Heart left ventricle (tissue), 16 donors: ENCODE data around the gene ANKRD9. TPM values are rescaled to one million over a fixed set of nuclear protein-coding genes. Genes with fewer than 3 reads are reported as not detected.
A peak's percentile ranks its signal among the peaks of the same experiment; 100 is the strongest.

ENCODE experiments used
- ATAC-seq, 4 donors: fragments of 200-7000 bp; cut with Tn5 transposase; one replicate each; pipeline ENCODE4 v1.9.1; 2020 to 2022; ENCODE audit warnings: moderate library complexity in 4 of 4, mild to moderate bottlenecking in 3 of 4, moderate number of reproducible peaks in 1 of 4
- DNase-seq, 5 donors: peaks; one replicate each; pipeline ENCODE4 v3.0.0-alpha.2; 2020
- H3K27ac ChIP-seq, 12 donors: fragments of 200-600 bp; sonication (generic) in 4 of 12; one replicate each; pipeline versions ENCODE4 v1.5.0 to v1.8.0; 2016 to 2022; ENCODE audit warnings: mild to moderate bottlenecking in 2 of 12
- H3K27me3 ChIP-seq, 9 donors: fragments of 200-600 bp; sonication (generic) in 2 of 9; one replicate each; pipeline versions ENCODE4 v1.5.1 to v1.8.0; 2016 to 2022; ENCODE audit warnings: mild to moderate bottlenecking in 3 of 9
- H3K36me3 ChIP-seq, 9 donors: fragments of 200-600 bp; sonication (generic) in 2 of 9; one replicate each; pipeline versions ENCODE4 v1.5.0 to v1.8.0; 2018 to 2022; ENCODE audit warnings: mild to moderate bottlenecking in 2 of 9
- H3K4me1 ChIP-seq, 12 donors: fragments of 200-600 bp; sonication (generic) in 4 of 12; one replicate each; pipeline versions ENCODE4 v1.5.0 to v1.8.0; 2016 to 2022; ENCODE audit warnings: mild to moderate bottlenecking in 3 of 12
- H3K4me3 ChIP-seq, 12 donors: fragments of 200-600 bp; sonication (generic) in 4 of 12; one replicate each; pipeline versions ENCODE4 v1.5.0 to v1.8.0; 2017 to 2022; ENCODE audit warnings: mild to moderate bottlenecking in 9 of 12, moderate library complexity in 4 of 12
- H3K9me3 ChIP-seq, 12 donors: fragments of 200-600 bp; sonication (generic) in 4 of 12; one replicate each; pipeline versions ENCODE4 v1.5.0 to v1.8.0; 2016 to 2022; ENCODE audit warnings: mild to moderate bottlenecking in 1 of 12
- CTCF ChIP-seq, 12 donors: fragments of 200-600 bp; sonication (generic) in 4 of 12; IDR thresholded peaks; one replicate each; pipeline versions ENCODE4 v1.5.0 to v1.8.0; 2018 to 2022; ENCODE audit warnings: antibody characterized with exemption in 12 of 12, mild to moderate bottlenecking in 5 of 12
- POLR2A ChIP-seq, 2 donors: fragments of 450-650 bp; IDR thresholded peaks; one replicate each; pipeline ENCODE4 v1.6.1; 2017; ENCODE audit warnings: antibody characterized with exemption in 2 of 2, mild to moderate bottlenecking in 2 of 2, moderate library complexity in 2 of 2
- WGBS, 4 donors: extraction: QIAGEN DNeasy Blood & Tissue Kit in 2 of 4; methylation state at CpG; one replicate each; pipeline versions ENCODE4 v1.1.5 to v1.1.7; 2013 to 2018; 5-methylcytosine and 5-hydroxymethylcytosine counted together
- intact Hi-C, 10 donors: fragments of 100-400 bp; cut with DNase I; formaldehyde crosslinking; loops; one replicate each; pipeline versions ENCODE4 v1.11.1 to v1.14.2; 2022
- polyA plus RNA-seq, 2 donors: library from polyadenylated mRNA; stranded (reverse); fragments of 200-250 nt; gene quantifications; one replicate each; pipeline ENCODE4 v1.2.3, GENCODE V29; 2013
- total RNA-seq, 9 donors: library from RNA; depleted of rRNA in 2 of 9; stranded (reverse); fragments of >200 nt in 2 of 9; fragmentation: NEBNext Ultra II Directional in 3 of 9; extraction: Animal tissue kit (Norgen Biotek cat#: 25700) in 3 of 9; gene quantifications; one replicate each; pipeline versions ENCODE4 v1.1.0 to v1.2.4, GENCODE V29; 2016 to 2023
- donor health status: ischemic (EF 13 %, LVEDD 7.1; RV severe dilation, severe dysfunction).
- donor health status: healthy with polysubstance abuse.
- donor health status: DM: no; HTN: yes; CAD: no.
- donor health status: DM: no; HTN: no; CAD: no.
- donor health status: ischemic (EF 25% LVEDD 6.9; RV normal size, moderate dysfunction).
- donor health status: ischemic (EF 25% LVEDD 5.7; RV mildly dilated, moderate dysfunction).
- donor health status: healthy.
- donor health status: DM: yes; HTN: yes; CAD: no.
- donor health status: ischemic (EF 35%, LVEDD 5.7; RV mildly dilated, moderate dysfunction).
- donor health status: nonischemic (EF 11% LVEDD 7.7; RV severe dilation, severe dysfunction).
- donor health status: DM: yes; HTN: yes; CAD: no.
- donor health status: PGD.
- donor health status: ischemic (EF 29% LVEDD 5.4; RV normal size, mild dysfunction).
- donor health status: nonischemic (EF 23%, LVEDD 6.1; RV moderate dilation, normal function).

ANKRD9 gene
- total and polyA plus RNA-seq, 11 donors, result 42.2 to 271 (median 126) TPM

GRCh38 chr14:102481791-102482238 lies 27.8 kb downstream of the ANKRD9 start:
- Histone ChIP-seq H3K9me3 (peaks cover 0 to 7% (median 0%) of the 10 kb centered on the region in 12 donors), H3K27ac (no peak overlapping the region), H3K4me1 (peaks cover 0 to 16% (median 8%) of the 10 kb centered on the region in 12 donors), H3K4me3 (no peak overlapping the region), H3K36me3 (peaks cover 0 to 8% (median 0%) of the 10 kb centered on the region in 9 donors), H3K27me3 (no peaks in the 10 kb centered on the region)
- intact Hi-C loops, result no loop called here
- TF ChIP-seq POLR2A (IDR thresholded peaks at IDR 0.05) (no peak), CTCF (IDR thresholded peaks at IDR 0.05) (no peak)
- DNase-seq (no peak), ATAC-seq (no peak)
- WGBS, 4 donors, result 92 to 97% (median 94%) methylated on average over 8 of the region's 8 CpGs

- peaks cover 0 to 14% (median 7%) of the 10 kb centered on the region in 12 donors for H3K4me1 ChIP-seq
- TF ChIP-seq POLR2A (IDR thresholded peaks at IDR 0.05) (no peak), CTCF (IDR thresholded peaks at IDR 0.05) (no peak)
These were observed 28.2 kb downstream of the ANKRD9 start for GRCh38 chr14:102481371-102481770.

GRCh38 chr14:102479777-102480176 lies 29.8 kb downstream of the ANKRD9 start:
- Histone ChIP-seq H3K27me3 (no peaks in the 10 kb centered on the region), H3K4me1 (peaks cover 0 to 21% (median 14%) of the 10 kb centered on the region in 12 donors), H3K36me3 (peaks cover 0 to 8% (median 0%) of the 10 kb centered on the region in 9 donors), H3K27ac (peak overlapping the region; percentile 3 to 74 (median 54)), H3K9me3 (peaks cover 0 to 7% (median 0%) of the 10 kb centered on the region in 12 donors), H3K4me3 (peak overlapping the region in 6 of 12 donors; percentile 14 to 26 (median 18))
- 9 to 33% (median 26%) methylated on average over 5 to 7 of the region's 7 CpGs for WGBS, 4 donors
- peak; percentile 55 to 83 (median 76) for DNase-seq
- ATAC-seq, result peak; percentile 34 to 55 (median 50)
- TF ChIP-seq POLR2A (IDR thresholded peaks at IDR 0.05) (no peak), CTCF (IDR thresholded peaks at IDR 0.05) (no peak)
- intact Hi-C loops, result no loop called here

More at GRCh38 chr14:102481371-102481770, 28.2 kb downstream of the ANKRD9 start:
- Histone ChIP-seq H3K4me3 (no peak overlapping the region), H3K36me3 (peaks cover 0 to 8% (median 0%) of the 10 kb centered on the region in 9 donors), H3K27me3 (no peaks in the 10 kb centered on the region), H3K27ac (no peak overlapping the region), H3K9me3 (peaks cover 0 to 7% (median 0%) of the 10 kb centered on the region in 12 donors)
- ATAC-seq (no peak), DNase-seq (no peak)
- intact Hi-C loops, result no loop called here
- WGBS, 4 donors, result 91 to 96% (median 95%) methylated on average over 4 of the region's 4 CpGs

- H3K27ac ChIP-seq, result peak overlapping the region in 6 of 12 donors; percentile 64 to 74 (median 71)
- ATAC-seq, result no peak
These were observed 30.5 kb downstream of the ANKRD9 start for GRCh38 chr14:102479107-102479506.

More at GRCh38 chr14:102479107-102479506, 30.5 kb downstream of the ANKRD9 start:
- Histone ChIP-seq H3K36me3 (peaks cover 0 to 8% (median 0%) of the 10 kb centered on the region in 9 donors), H3K9me3 (peaks cover 0 to 7% (median 0%) of the 10 kb centered on the region in 12 donors), H3K4me1 (peaks cover 0 to 25% (median 14%) of the 10 kb centered on the region in 12 donors), H3K27me3 (no peaks in the 10 kb centered on the region), H3K4me3 (no peak overlapping the region)
- no peak for DNase-seq
- TF ChIP-seq CTCF (IDR thresholded peaks at IDR 0.05) (no peak), POLR2A (IDR thresholded peaks at IDR 0.05) (no peak)
- intact Hi-C loops, result no loop called here
- WGBS, 4 donors, result 94 to 98% (median 98%) methylated on average over 2 of the region's 2 CpGs
